K562 (cell line): ENCODE results near the gene UBAC2. TPM values are rescaled to one million over a fixed set of nuclear protein-coding genes. Genes with fewer than 3 reads are reported as not detected.

Source experiments
- ATAC-seq: fragments of 200-7000 bp; cut with Tn5 transposase; 3 replicates; pipeline ENCODE4 v1.9.1; 2020; ENCODE audit warnings: moderate library complexity
- BruUV-seq: library from RNA; stranded (reverse); fragments of 400-500 nt; replicated peaks from 2 replicates; lab custom pipeline; 2021; lab: Mats Ljungman, UMichigan
- CTCF ChIA-PET: fragments of 300-600 bp; formaldehyde crosslinking; extraction: SDS; loops from one replicate; lab custom pipeline; 2021; ENCODE audit warnings: low intra/inter-chr PET ratio; lab: Yijun Ruan, JAX
- POLR2A ChIA-PET: fragments of 300-600, 350-650 bp; sonication (Branson Sonifier 250); formaldehyde crosslinking; extraction: SDS; loops from one replicate; lab custom pipeline; 2021; ENCODE audit warnings: antibody characterized with exemption, inconsistent platforms; lab: Yijun Ruan, JAX
- DNase-seq, 4 experiments: peaks; one replicate each; pipeline versions ENCODE4 v3.0.0 to v3.0.0-alpha.2; 2011 to 2018; ENCODE audit warnings: low spot score in 3 of 4, mixed read lengths in 3 of 4; ENCODE audit errors: extremely low read depth in 1 of 4
- FAIRE-seq: peaks from 2 replicates; lab custom pipeline; 2011; peaks lifted over from hg19 to GRCh38; lab: Jason Lieb, UNC
- H2AFZ ChIP-seq: 2 replicates; pipeline ENCODE4 v1.6.0; 2011; ENCODE audit warnings: low read depth, low read length, control low read depth, inconsistent platforms
- H3K27ac ChIP-seq: fragments of 200-600 bp; 3 replicates; pipeline ENCODE4 v1.8.0; 2011; ENCODE audit warnings: low read depth, mild to moderate bottlenecking, control low read depth, inconsistent platforms, low read length, moderate library complexity, mixed read lengths; ENCODE audit errors: extremely low read depth
- H3K27me3 ChIP-seq, 2 experiments: fragments of 300-600 bp in 1 of 2; 2 replicates in 1 of 2; 3 replicates in 1 of 2; pipeline versions ENCODE4 v1.6.0 to v1.8.0; 2011; ENCODE audit warnings: inconsistent platforms in 2 of 2, low read length in 2 of 2, mild to moderate bottlenecking in 1 of 2, mixed read lengths in 1 of 2, moderate library complexity in 1 of 2; ENCODE audit not compliant: control insufficient read depth in 2 of 2, insufficient read depth in 2 of 2
- H3K36me3 ChIP-seq: fragments of 300-600 bp; 3 replicates; pipeline ENCODE4 v1.8.0; 2011; ENCODE audit warnings: mild to moderate bottlenecking, low read length, inconsistent platforms; ENCODE audit not compliant: control insufficient read depth, insufficient read depth
- H3K4me1 ChIP-seq, 2 experiments: fragments of 200-600 bp in 1 of 2; replicated peaks in 1 of 2; 2 replicates in 1 of 2; 3 replicates in 1 of 2; pipeline versions ENCODE4 v1.5.1 to v1.8.0; 2011; ENCODE audit warnings: inconsistent platforms in 2 of 2, low read length in 2 of 2, mild to moderate bottlenecking in 1 of 2, mixed read lengths in 1 of 2, moderate library complexity in 1 of 2; ENCODE audit not compliant: control insufficient read depth in 2 of 2, insufficient read depth in 2 of 2
- H3K4me2 ChIP-seq: 2 replicates; pipeline ENCODE4 v1.6.1; 2011; ENCODE audit warnings: low read length, control low read depth, inconsistent platforms, mixed read lengths; ENCODE audit not compliant: insufficient read depth
- H3K4me3 ChIP-seq: fragments of 200-600 bp; sonication (generic), shearing (Covaris generic); 2 replicates; pipeline ENCODE4 v1.5.1; 2016; ENCODE audit warnings: control low read depth, inconsistent platforms
- H3K79me2 ChIP-seq: fragments of 200-600 bp; 3 replicates; pipeline ENCODE4 v1.8.0; 2011; ENCODE audit warnings: low read length, inconsistent platforms; ENCODE audit not compliant: control insufficient read depth, insufficient read depth
- H3K9ac ChIP-seq, 2 experiments: 2 replicates each; pipeline versions ENCODE4 v1.6.0 to v1.6.1; 2011; ENCODE audit warnings: low read depth in 2 of 2, low read length in 2 of 2, control low read depth in 1 of 2, inconsistent platforms in 1 of 2, mild to moderate bottlenecking in 1 of 2, mixed read lengths in 1 of 2; ENCODE audit not compliant: insufficient read depth in 1 of 2
- H3K9me1 ChIP-seq: one replicate; pipeline ENCODE4 v1.6.0; 2011; ENCODE audit warnings: inconsistent platforms, mild to moderate bottlenecking, low read length, moderate library complexity; ENCODE audit not compliant: control insufficient read depth, insufficient read depth
- H3K9me3 ChIP-seq: replicated peaks from 2 replicates; pipeline ENCODE4 v1.5.1; 2011; ENCODE audit warnings: low read depth, low read length, inconsistent platforms; ENCODE audit not compliant: control insufficient read depth, insufficient read depth
- H4K20me1 ChIP-seq: replicated peaks from 2 replicates; pipeline ENCODE4 v1.6.1; 2011; ENCODE audit warnings: low read length, inconsistent platforms, mixed read lengths; ENCODE audit not compliant: control insufficient read depth, insufficient read depth
- ADNP ChIP-seq: fragments of 200-800 bp; sonication (Bioruptor generic); IDR thresholded peaks from 2 replicates; pipeline ENCODE4 v1.6.1; 2016; ENCODE audit warnings: missing genetic modification characterization, missing compliant biosample characterization
- ARID3A ChIP-seq: IDR thresholded peaks from 2 replicates; pipeline ENCODE4 v1.6.1; 2012; ENCODE audit warnings: low read depth, low read length, improper control_type of control experiment, borderline replicate concordance
- CREM ChIP-seq: IDR thresholded peaks from 2 replicates; pipeline ENCODE4 v1.6.1; 2014; ENCODE audit warnings: antibody characterized with exemption, low read depth
- EZH2 ChIP-seq: IDR thresholded peaks from 2 replicates; pipeline ENCODE4 v1.6.1; 2012; ENCODE audit warnings: low read depth, mild to moderate bottlenecking, inconsistent platforms, low read length, borderline replicate concordance
- FOXK2 ChIP-seq, 2 experiments: fragments of 450-650 bp; IDR thresholded peaks in 1 of 2; conservative IDR thresholded peaks in 1 of 2; 2 replicates each; pipeline ENCODE4 v1.6.1; 2016; ENCODE audit warnings: low read depth in 2 of 2, mild to moderate bottlenecking in 1 of 2
- HNRNPUL1 ChIP-seq: fragments of 200-400 bp; formaldehyde crosslinking; IDR thresholded peaks from 2 replicates; pipeline ENCODE4 v1.6.1; 2017; ENCODE audit warnings: low read length
- JUNB ChIP-seq: fragments of 450-650 bp; formaldehyde crosslinking; conservative IDR thresholded peaks from 2 replicates; pipeline ENCODE4 v1.4.0; 2020; ENCODE audit warnings: mild to moderate bottlenecking
- MAFF ChIP-seq: IDR thresholded peaks from 2 replicates; pipeline ENCODE4 v1.6.1; 2012; ENCODE audit warnings: low read length, improper control_type of control experiment
- NCOA1 ChIP-seq: fragments of 450-650 bp; IDR thresholded peaks from 2 replicates; pipeline ENCODE4 v1.6.1; 2016; ENCODE audit warnings: low read depth
- NR2C1 ChIP-seq, 2 experiments: fragments of 450-650 bp; IDR thresholded peaks; 2 replicates each; pipeline ENCODE4 v1.6.1; 2017; ENCODE audit warnings: mild to moderate bottlenecking in 2 of 2, antibody characterized with exemption in 1 of 2, inconsistent platforms in 1 of 2, missing compliant biosample characterization in 1 of 2, missing genetic modification characterization in 1 of 2
- SIRT6 ChIP-seq: IDR thresholded peaks from one replicate; pipeline ENCODE4 v1.6.1; 2012; ENCODE audit warnings: low read depth, mild to moderate bottlenecking, control low read depth, inconsistent platforms, low read length, moderate library complexity
- SRSF3 ChIP-seq: fragments of 200-400 bp; formaldehyde crosslinking; IDR thresholded peaks from 2 replicates; pipeline ENCODE4 v1.6.1; 2016; ENCODE audit warnings: mild to moderate bottlenecking, low read length, moderate library complexity; ENCODE audit not compliant: insufficient read depth
- STAT5B ChIP-seq: fragments of 250-450 bp; sonication (Bioruptor Pico); IDR thresholded peaks from 2 replicates; pipeline ENCODE4 v1.8.0; 2021; ENCODE audit warnings: mild to moderate bottlenecking, inconsistent platforms
- ZFP30 ChIP-seq: fragments of 250-450 bp; sonication (Bioruptor Pico); IDR thresholded peaks from 2 replicates; pipeline ENCODE4 v1.8.0; 2022; ENCODE audit warnings: moderate library complexity, mild to moderate bottlenecking, inconsistent platforms, borderline replicate concordance
- ZNF354B ChIP-seq: fragments of 250-450 bp; sonication (Bioruptor Pico); IDR thresholded peaks from 2 replicates; pipeline ENCODE4 v1.4.0; 2020
- ZNF717 ChIP-seq: fragments of 250-450 bp; sonication (Bioruptor Pico); IDR thresholded peaks from 2 replicates; pipeline ENCODE4 v1.5.0; 2021
- WGBS: fragments of 100-300 bp; shearing (Covaris generic); methylation state at CpG from one replicate; pipeline ENCODE4 v1.1.6; 2016; ENCODE audit warnings: low coverage, mixed read lengths; ENCODE audit not compliant: insufficient coverage; ENCODE audit errors: missing lambda C conversion rate; 5-methylcytosine and 5-hydroxymethylcytosine counted together
- in situ Hi-C: fragments of 300-500 bp; cut with MboI; formaldehyde crosslinking; loops from 4 replicates; pipeline ENCODE4 v1.15.0; 2018; ENCODE audit warnings: inconsistent platforms, mixed read lengths
- intact Hi-C: fragments of 100-400 bp; cut with micrococcal nuclease; formaldehyde crosslinking; loops from 2 replicates; pipeline ENCODE4 v1.14.2; 2022
- polyA plus RNA-seq, 8 experiments: library from polyadenylated mRNA; depleted of rRNA in 4 of 8; stranded (reverse) in 5 of 8; unstranded in 3 of 8; fragments of >200 nt; fragmentation: Nextera tagmentation in 2 of 8; fragmentation: Illumina TruSeq in 1 of 8; extraction: Ambion mirVana in 2 of 8; extraction: Trizol in 1 of 8; gene quantifications; 2 replicates each; pipeline versions ENCODE4 v1.2.1 to v1.2.3, GENCODE V29; 2011 to 2014; ENCODE audit warnings: inconsistent platforms in 1 of 8, missing spikeins in 1 of 8
- total RNA-seq, 7 experiments: library from RNA; depleted of rRNA in 6 of 7; stranded (reverse); fragments of >200 nt in 6 of 7; fragmentation: Illumina TruSeq in 2 of 7; extraction: Trizol in 2 of 7; gene quantifications; 2 replicates each; pipeline versions ENCODE4 v1.2.1 to v1.2.3, GENCODE V29; 2011 to 2021; ENCODE audit warnings: low replicate concordance in 1 of 7
- TF ChIP-seq, protein P1 (sequence below): sonication (generic); formaldehyde crosslinking; IDR thresholded peaks from 2 replicates; pipeline ENCODE4 v1.8.1; 2023; ENCODE audit warnings: mild to moderate bottlenecking, missing genetic modification reagents
- TF ChIP-seq, protein P2 (sequence below): fragments of 250-450 bp; sonication (Bioruptor Pico); IDR thresholded peaks from 2 replicates; pipeline ENCODE4 v1.5.0; 2021

UBAC2 gene
- total and polyA plus RNA-seq, 9 of the 15 experiments (the other 6 are each of a cell fraction or from before 2014, with no cell fraction given): 6.0 to 84.1 (median 32.3) TPM

- ATAC-seq: no peak
- no peaks in the 10 kb centered on the region for H3K27me3 ChIP-seq
- no peak overlapping the region for H3K27ac ChIP-seq
- DNase-seq: no peak
- H3K79me2 ChIP-seq: no peaks in the 10 kb centered on the region
- no peak overlapping the region for H2AFZ ChIP-seq
- H3K9me1 ChIP-seq: no peaks in the 10 kb centered on the region
- POLR2A ChIA-PET: interaction anchor here (0.7 kb wide), 1 partner anchor 792 kb away, joined by 3 read pairs; no protein-coding TSS in a partner anchor
- no peak overlapping the region for H3K9ac ChIP-seq
- no peak for TF ChIP-seq SRSF3
- no peak for TF ChIP-seq JUNB
- TF ChIP-seq HNRNPUL1: no peak
- TF ChIP-seq ARID3A: no peak
- no peak for TF ChIP-seq MAFF
- no peak for TF ChIP-seq CREM
- no peak for TF ChIP-seq NCOA1
- TF ChIP-seq ZFP30 (CRISPR knock-in tag): no peak
- TF ChIP-seq, protein P1, sequence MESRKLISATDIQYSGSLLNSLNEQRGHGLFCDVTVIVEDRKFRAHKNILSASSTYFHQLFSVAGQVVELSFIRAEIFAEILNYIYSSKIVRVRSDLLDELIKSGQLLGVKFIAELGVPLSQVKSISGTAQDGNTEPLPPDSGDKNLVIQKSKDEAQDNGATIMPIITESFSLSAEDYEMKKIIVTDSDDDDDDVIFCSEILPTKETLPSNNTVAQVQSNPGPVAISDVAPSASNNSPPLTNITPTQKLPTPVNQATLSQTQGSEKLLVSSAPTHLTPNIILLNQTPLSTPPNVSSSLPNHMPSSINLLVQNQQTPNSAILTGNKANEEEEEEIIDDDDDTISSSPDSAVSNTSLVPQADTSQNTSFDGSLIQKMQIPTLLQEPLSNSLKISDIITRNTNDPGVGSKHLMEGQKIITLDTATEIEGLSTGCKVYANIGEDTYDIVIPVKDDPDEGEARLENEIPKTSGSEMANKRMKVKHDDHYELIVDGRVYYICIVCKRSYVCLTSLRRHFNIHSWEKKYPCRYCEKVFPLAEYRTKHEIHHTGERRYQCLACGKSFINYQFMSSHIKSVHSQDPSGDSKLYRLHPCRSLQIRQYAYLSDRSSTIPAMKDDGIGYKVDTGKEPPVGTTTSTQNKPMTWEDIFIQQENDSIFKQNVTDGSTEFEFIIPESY (CRISPR knock-in tag): no peak
- no peak for TF ChIP-seq STAT5B
- no peak for TF ChIP-seq FOXK2 (conservative IDR thresholded peaks at IDR 0.05 in 1 of 2, IDR thresholded peaks at IDR 0.05 in 1 of 2; ENCODE audit: low read depth in 2 of 2)
- TF ChIP-seq, protein P2, sequence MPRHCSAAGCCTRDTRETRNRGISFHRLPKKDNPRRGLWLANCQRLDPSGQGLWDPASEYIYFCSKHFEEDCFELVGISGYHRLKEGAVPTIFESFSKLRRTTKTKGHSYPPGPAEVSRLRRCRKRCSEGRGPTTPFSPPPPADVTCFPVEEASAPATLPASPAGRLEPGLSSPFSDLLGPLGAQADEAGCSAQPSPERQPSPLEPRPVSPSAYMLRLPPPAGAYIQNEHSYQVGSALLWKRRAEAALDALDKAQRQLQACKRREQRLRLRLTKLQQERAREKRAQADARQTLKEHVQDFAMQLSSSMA: no peak
- TF ChIP-seq ZNF354B (CRISPR knock-in tag): no peak
- no peak for TF ChIP-seq ZNF717 (CRISPR knock-in tag)
- TF ChIP-seq NR2C1 (IDR thresholded peaks at IDR 0.05): no peak
- no peak for TF ChIP-seq NR2C1 (tag; IDR thresholded peaks at IDR 0.05)
- TF ChIP-seq ADNP (tag): no peak
- TF ChIP-seq SIRT6: no peak
- TF ChIP-seq EZH2: no peak
- 88% methylated on average over 5 of the region's 5 CpGs for WGBS
- no peak overlapping the region for H3K4me3 ChIP-seq
- intact Hi-C loops: no loop called here
- BruUV-seq: no TSS peak
- CTCF ChIA-PET: no interaction called here
- in situ Hi-C loops: no loop called here
- H3K9me3 ChIP-seq: no peaks in the 10 kb centered on the region
- H4K20me1 ChIP-seq: no peaks in the 10 kb centered on the region
- H3K4me2 ChIP-seq: no peak overlapping the region
- H3K4me1 ChIP-seq: no peaks in the 10 kb centered on the region; a peak in 2 of 5 replicates
- H3K36me3 ChIP-seq: peaks cover 14% of the 10 kb centered on the region; the same call in 1 of the 3 replicates
- FAIRE-seq: no peak
These were observed 81.2 kb downstream of the UBAC2 start for GRCh38 chr13:99281811-99282263.
